K562 (cell line): ENCODE results near the gene CD276. TPM values are rescaled to one million over a fixed set of nuclear protein-coding genes. Genes with fewer than 3 reads are reported as not detected.

Experiments
- ATAC-seq: fragments of 200-7000 bp; cut with Tn5 transposase; 3 replicates; pipeline ENCODE4 v1.9.1; 2020; ENCODE audit warnings: moderate library complexity
- BruUV-seq: library from RNA; stranded (reverse); fragments of 400-500 nt; replicated peaks from 2 replicates; lab custom pipeline; 2021; lab: Mats Ljungman, UMichigan
- CTCF ChIA-PET: fragments of 300-600 bp; formaldehyde crosslinking; extraction: SDS; loops from one replicate; lab custom pipeline; 2021; ENCODE audit warnings: low intra/inter-chr PET ratio; lab: Yijun Ruan, JAX
- POLR2A ChIA-PET: fragments of 300-600, 350-650 bp; sonication (Branson Sonifier 250); formaldehyde crosslinking; extraction: SDS; loops from one replicate; lab custom pipeline; 2021; ENCODE audit warnings: antibody characterized with exemption, inconsistent platforms; lab: Yijun Ruan, JAX
- DNase-seq, 4 experiments: peaks; one replicate each; pipeline versions ENCODE4 v3.0.0 to v3.0.0-alpha.2; 2011 to 2018; ENCODE audit warnings: low spot score in 3 of 4, mixed read lengths in 3 of 4; ENCODE audit errors: extremely low read depth in 1 of 4
- FAIRE-seq: peaks from 2 replicates; lab custom pipeline; 2011; peaks lifted over from hg19 to GRCh38; lab: Jason Lieb, UNC
- H2AFZ ChIP-seq: 2 replicates; pipeline ENCODE4 v1.6.0; 2011; ENCODE audit warnings: low read depth, low read length, control low read depth, inconsistent platforms
- H3K27ac ChIP-seq: fragments of 200-600 bp; 3 replicates; pipeline ENCODE4 v1.8.0; 2011; ENCODE audit warnings: low read depth, mild to moderate bottlenecking, control low read depth, inconsistent platforms, low read length, moderate library complexity, mixed read lengths; ENCODE audit errors: extremely low read depth
- H3K27me3 ChIP-seq, 2 experiments: fragments of 300-600 bp in 1 of 2; 2 replicates in 1 of 2; 3 replicates in 1 of 2; pipeline versions ENCODE4 v1.6.0 to v1.8.0; 2011; ENCODE audit warnings: inconsistent platforms in 2 of 2, low read length in 2 of 2, mild to moderate bottlenecking in 1 of 2, mixed read lengths in 1 of 2, moderate library complexity in 1 of 2; ENCODE audit not compliant: control insufficient read depth in 2 of 2, insufficient read depth in 2 of 2
- H3K36me3 ChIP-seq: fragments of 300-600 bp; 3 replicates; pipeline ENCODE4 v1.8.0; 2011; ENCODE audit warnings: mild to moderate bottlenecking, low read length, inconsistent platforms; ENCODE audit not compliant: control insufficient read depth, insufficient read depth
- H3K4me1 ChIP-seq, 2 experiments: fragments of 200-600 bp in 1 of 2; replicated peaks in 1 of 2; 2 replicates in 1 of 2; 3 replicates in 1 of 2; pipeline versions ENCODE4 v1.5.1 to v1.8.0; 2011; ENCODE audit warnings: inconsistent platforms in 2 of 2, low read length in 2 of 2, mild to moderate bottlenecking in 1 of 2, mixed read lengths in 1 of 2, moderate library complexity in 1 of 2; ENCODE audit not compliant: control insufficient read depth in 2 of 2, insufficient read depth in 2 of 2
- H3K4me2 ChIP-seq: 2 replicates; pipeline ENCODE4 v1.6.1; 2011; ENCODE audit warnings: low read length, control low read depth, inconsistent platforms, mixed read lengths; ENCODE audit not compliant: insufficient read depth
- H3K4me3 ChIP-seq: fragments of 200-600 bp; sonication (generic), shearing (Covaris generic); 2 replicates; pipeline ENCODE4 v1.5.1; 2016; ENCODE audit warnings: control low read depth, inconsistent platforms
- H3K79me2 ChIP-seq: fragments of 200-600 bp; 3 replicates; pipeline ENCODE4 v1.8.0; 2011; ENCODE audit warnings: low read length, inconsistent platforms; ENCODE audit not compliant: control insufficient read depth, insufficient read depth
- H3K9ac ChIP-seq, 2 experiments: 2 replicates each; pipeline versions ENCODE4 v1.6.0 to v1.6.1; 2011; ENCODE audit warnings: low read depth in 2 of 2, low read length in 2 of 2, control low read depth in 1 of 2, inconsistent platforms in 1 of 2, mild to moderate bottlenecking in 1 of 2, mixed read lengths in 1 of 2; ENCODE audit not compliant: insufficient read depth in 1 of 2
- H3K9me1 ChIP-seq: one replicate; pipeline ENCODE4 v1.6.0; 2011; ENCODE audit warnings: inconsistent platforms, mild to moderate bottlenecking, low read length, moderate library complexity; ENCODE audit not compliant: control insufficient read depth, insufficient read depth
- H3K9me3 ChIP-seq: replicated peaks from 2 replicates; pipeline ENCODE4 v1.5.1; 2011; ENCODE audit warnings: low read depth, low read length, inconsistent platforms; ENCODE audit not compliant: control insufficient read depth, insufficient read depth
- H4K20me1 ChIP-seq: replicated peaks from 2 replicates; pipeline ENCODE4 v1.6.1; 2011; ENCODE audit warnings: low read length, inconsistent platforms, mixed read lengths; ENCODE audit not compliant: control insufficient read depth, insufficient read depth
- CBFA2T2 ChIP-seq: fragments of 450-650 bp; conservative IDR thresholded peaks from 2 replicates; pipeline ENCODE4 v1.6.1; 2017; ENCODE audit warnings: mild to moderate bottlenecking
- CBFA2T3 ChIP-seq: fragments of 450-650 bp; IDR thresholded peaks from 2 replicates; pipeline ENCODE4 v1.6.1; 2017
- CEBPB ChIP-seq: fragments of 450-650 bp; IDR thresholded peaks from 2 replicates; pipeline ENCODE4 v1.6.1; 2016; ENCODE audit warnings: missing genetic modification characterization, missing compliant biosample characterization
- CEBPG ChIP-seq, 3 experiments: fragments of 200-800 bp in 1 of 3; sonication (Bioruptor generic) in 1 of 3; sonication (generic) in 1 of 3; formaldehyde crosslinking in 1 of 3; IDR thresholded peaks in 2 of 3; conservative IDR thresholded peaks in 1 of 3; 2 replicates each; pipeline versions ENCODE4 v1.6.1 to v1.8.0; 2016 to 2022; ENCODE audit warnings: missing compliant biosample characterization in 2 of 3, missing genetic modification characterization in 2 of 3, mild to moderate bottlenecking in 1 of 3, missing genetic modification reagents in 1 of 3
- HNRNPH1 ChIP-seq: fragments of 200-400 bp; formaldehyde crosslinking; optimal IDR thresholded peaks from 2 replicates; pipeline ENCODE3; 2017; ENCODE audit warnings: low read depth, mild to moderate bottlenecking, low read length, moderate library complexity
- STAT5B ChIP-seq: fragments of 250-450 bp; sonication (Bioruptor Pico); IDR thresholded peaks from 2 replicates; pipeline ENCODE4 v1.8.0; 2021; ENCODE audit warnings: mild to moderate bottlenecking, inconsistent platforms
- ZKSCAN8 ChIP-seq: fragments of 200-800 bp; sonication (Bioruptor generic); IDR thresholded peaks from 2 replicates; pipeline ENCODE4 v1.6.1; 2016; ENCODE audit warnings: missing genetic modification characterization, missing compliant biosample characterization
- WGBS: fragments of 100-300 bp; shearing (Covaris generic); methylation state at CpG from one replicate; pipeline ENCODE4 v1.1.6; 2016; ENCODE audit warnings: low coverage, mixed read lengths; ENCODE audit not compliant: insufficient coverage; ENCODE audit errors: missing lambda C conversion rate; 5-methylcytosine and 5-hydroxymethylcytosine counted together
- in situ Hi-C: fragments of 300-500 bp; cut with MboI; formaldehyde crosslinking; loops from 4 replicates; pipeline ENCODE4 v1.15.0; 2018; ENCODE audit warnings: inconsistent platforms, mixed read lengths
- intact Hi-C: fragments of 100-400 bp; cut with micrococcal nuclease; formaldehyde crosslinking; loops from 2 replicates; pipeline ENCODE4 v1.14.2; 2022
- polyA plus RNA-seq, 8 experiments: library from polyadenylated mRNA; depleted of rRNA in 4 of 8; stranded (reverse) in 5 of 8; unstranded in 3 of 8; fragments of >200 nt; fragmentation: Nextera tagmentation in 2 of 8; fragmentation: Illumina TruSeq in 1 of 8; extraction: Ambion mirVana in 2 of 8; extraction: Trizol in 1 of 8; gene quantifications; 2 replicates each; pipeline versions ENCODE4 v1.2.1 to v1.2.3, GENCODE V29; 2011 to 2014; ENCODE audit warnings: inconsistent platforms in 1 of 8, missing spikeins in 1 of 8
- total RNA-seq, 7 experiments: library from RNA; depleted of rRNA in 6 of 7; stranded (reverse); fragments of >200 nt in 6 of 7; fragmentation: Illumina TruSeq in 2 of 7; extraction: Trizol in 2 of 7; gene quantifications; 2 replicates each; pipeline versions ENCODE4 v1.2.1 to v1.2.3, GENCODE V29; 2011 to 2021; ENCODE audit warnings: low replicate concordance in 1 of 7

The CD276 gene
- total and polyA plus RNA-seq, 9 of the 15 experiments (the other 6 are each of a cell fraction or from before 2014, with no cell fraction given): 0.11 to 3.6 (median 2.3) TPM

GRCh38 chr15:73650416-73651126 is 33.6 kb upstream of the CD276 start:
- no peak overlapping the region for H3K9ac ChIP-seq
- H3K9me1 ChIP-seq: no peaks in the 10 kb centered on the region
- in situ Hi-C loops (no loop called here), intact Hi-C loops (no loop called here)
- 0 out of 2 replicates have a peak, but pooled peaks have one; percentile 16 for TF ChIP-seq CEBPB (tag)
- TF ChIP-seq STAT5B (CRISPR knock-in tag): no peak
- no peak for TF ChIP-seq ZKSCAN8 (CRISPR knock-in tag)
- TF ChIP-seq CBFA2T2: 0 out of 2 replicates have a peak, but pooled peaks have one; percentile 23
- no peak for TF ChIP-seq HNRNPH1
- TF ChIP-seq CEBPG (CRISPR knock-in tag; IDR thresholded peaks at IDR 0.05): no peak
- TF ChIP-seq CEBPG (tag; conservative IDR thresholded peaks at IDR 0.05 in 1 of 2, IDR thresholded peaks at IDR 0.05 in 1 of 2): peak in 1 of 2 experiments; percentile 75; a peak in 2 of 4 replicates
- peak; percentile 27 for TF ChIP-seq CBFA2T3
- no peak overlapping the region for H3K27ac ChIP-seq
- 3% methylated on average over 3 of the region's 3 CpGs for WGBS
- no TSS peak for BruUV-seq
- H2AFZ ChIP-seq: no peak overlapping the region
- no peak overlapping the region for H3K4me3 ChIP-seq
- H3K79me2 ChIP-seq: no peaks in the 10 kb centered on the region
- H3K4me2 ChIP-seq: no peak overlapping the region
- CTCF ChIA-PET: no interaction called here
- no peaks in the 10 kb centered on the region for H3K4me1 ChIP-seq
- no peaks in the 10 kb centered on the region for H3K9me3 ChIP-seq
- POLR2A ChIA-PET: interaction anchor here (1.4 kb wide), 1 partner anchor 9 kb away, joined by 3 read pairs; no protein-coding TSS in a partner anchor
- DNase-seq (no peak), FAIRE-seq (no peak), ATAC-seq (no peak)
- H3K36me3 ChIP-seq: no peaks in the 10 kb centered on the region
- peaks cover 3 to 4% of the 10 kb centered on the region in 2 experiments; a peak in 3 of 5 replicates for H3K27me3 ChIP-seq
- no peaks in the 10 kb centered on the region for H4K20me1 ChIP-seq
